H9 (cell line): ENCODE results near the gene PTPRF. TPM values are rescaled to one million over a fixed set of nuclear protein-coding genes. Genes with fewer than 3 reads are reported as not detected.
A peak's percentile ranks its signal among the peaks of the same experiment; 100 is the strongest.

Source experiments
- DNase-seq: peaks from one replicate; pipeline ENCODE4 v3.0.0-alpha.2; 2017
- H2AFZ ChIP-seq: one replicate; pipeline ENCODE4 v1.6.1; 2013; ENCODE audit warnings: mild to moderate bottlenecking, low read length, control low read depth, moderate library complexity
- H2AK5ac ChIP-seq: 2 replicates; pipeline ENCODE4 v1.6.1; 2013; ENCODE audit warnings: low read length, control low read depth, mixed read lengths; ENCODE audit not compliant: insufficient read length
- H2BK120ac ChIP-seq: one replicate; pipeline ENCODE4 v1.6.1; 2013; ENCODE audit warnings: low read depth, mild to moderate bottlenecking, low read length, control low read depth, inconsistent platforms; ENCODE audit not compliant: poor library complexity, severe bottlenecking
- H2BK12ac ChIP-seq: 2 replicates; pipeline ENCODE4 v1.6.1; 2013; ENCODE audit warnings: low read length, control low read depth, mixed read lengths, low read depth; ENCODE audit not compliant: insufficient read length
- H2BK15ac ChIP-seq: 2 replicates; pipeline ENCODE4 v1.6.1; 2013; ENCODE audit warnings: low read depth, low read length, control low read depth
- H2BK20ac ChIP-seq: one replicate; pipeline ENCODE4 v1.6.1; 2013; ENCODE audit warnings: low read depth, mild to moderate bottlenecking, low read length, control low read depth, inconsistent platforms; ENCODE audit not compliant: poor library complexity, severe bottlenecking
- H2BK5ac ChIP-seq: 2 replicates; pipeline ENCODE4 v1.6.1; 2013; ENCODE audit warnings: low read length, control low read depth, mixed read lengths; ENCODE audit not compliant: insufficient read length
- H3K14ac ChIP-seq: 2 replicates; pipeline ENCODE4 v1.6.1; 2013; ENCODE audit warnings: low read length, control low read depth; ENCODE audit not compliant: insufficient read depth
- H3K18ac ChIP-seq: 2 replicates; pipeline ENCODE4 v1.6.1; 2013; ENCODE audit warnings: low read depth, mild to moderate bottlenecking, mixed read lengths, low read length, control low read depth; ENCODE audit not compliant: insufficient read length
- H3K23ac ChIP-seq: 2 replicates; pipeline ENCODE4 v1.6.1; 2013; ENCODE audit warnings: low read length, control low read depth, mixed read lengths, low read depth; ENCODE audit not compliant: insufficient read length
- H3K23me2 ChIP-seq: 2 replicates; pipeline ENCODE4 v1.6.1; 2013; ENCODE audit warnings: low read depth, mild to moderate bottlenecking, mixed read lengths, low read length, control low read depth; ENCODE audit not compliant: insufficient read length, poor library complexity, severe bottlenecking
- H3K27ac ChIP-seq: 2 replicates; pipeline ENCODE4 v1.5.1; 2013; ENCODE audit warnings: low read length, control low read depth, mixed read lengths, low read depth; ENCODE audit not compliant: insufficient read length
- H3K27me3 ChIP-seq: 2 replicates; pipeline ENCODE4 v1.6.1; 2013; ENCODE audit warnings: low read length, control low read depth, inconsistent platforms; ENCODE audit not compliant: insufficient read depth
- H3K4ac ChIP-seq: 2 replicates; pipeline ENCODE4 v1.6.1; 2013; ENCODE audit warnings: low read depth, mild to moderate bottlenecking, control low read depth, inconsistent platforms, low read length, moderate library complexity
- H3K4me1 ChIP-seq: 2 replicates; pipeline ENCODE4 v1.6.1; 2013; ENCODE audit warnings: low read length, control low read depth, inconsistent platforms; ENCODE audit not compliant: insufficient read depth
- H3K4me2 ChIP-seq: 2 replicates; pipeline ENCODE4 v1.6.1; 2013; ENCODE audit warnings: low read length, control low read depth, mixed read lengths; ENCODE audit not compliant: insufficient read length, insufficient read depth
- H3K56ac ChIP-seq: 2 replicates; pipeline ENCODE4 v1.6.1; 2013; ENCODE audit warnings: low read depth, mild to moderate bottlenecking, mixed read lengths, low read length, control low read depth; ENCODE audit not compliant: insufficient read length
- H3K79me1 ChIP-seq: 2 replicates; pipeline ENCODE4 v1.6.1; 2013; ENCODE audit warnings: low read depth, mild to moderate bottlenecking, moderate library complexity, low read length, control low read depth, inconsistent platforms; ENCODE audit not compliant: insufficient read depth, poor library complexity, severe bottlenecking
- H3K79me2 ChIP-seq: 2 replicates; pipeline ENCODE4 v1.6.1; 2013; ENCODE audit warnings: low read length, control low read depth, inconsistent platforms; ENCODE audit not compliant: insufficient read depth
- H3K9ac ChIP-seq: 2 replicates; pipeline ENCODE4 v1.6.1; 2013; ENCODE audit warnings: low read length, control low read depth, mixed read lengths; ENCODE audit not compliant: insufficient read length; ENCODE audit errors: extremely low read depth
- H3K9me3 ChIP-seq: one replicate; pipeline ENCODE4 v1.6.1; 2013; ENCODE audit warnings: low read depth, low read length, inconsistent platforms; ENCODE audit not compliant: control insufficient read depth
- H3T11ph ChIP-seq: one replicate; pipeline ENCODE4 v1.6.1; 2013; ENCODE audit warnings: mild to moderate bottlenecking, low read length, control low read depth, inconsistent platforms
- H4K20me1 ChIP-seq: one replicate; pipeline ENCODE4 v1.6.1; 2013; ENCODE audit not compliant: control insufficient read depth, insufficient read length, insufficient read depth
- H4K5ac ChIP-seq: 2 replicates; pipeline ENCODE4 v1.6.1; 2013; ENCODE audit warnings: low read depth, mild to moderate bottlenecking, mixed read lengths, low read length, control low read depth; ENCODE audit not compliant: insufficient read length
- H4K8ac ChIP-seq: replicated peaks from 2 replicates; pipeline ENCODE4 v1.6.1; 2013; ENCODE audit warnings: low read length, control low read depth, mixed read lengths, low read depth; ENCODE audit not compliant: insufficient read length
- H4K91ac ChIP-seq: 2 replicates; pipeline ENCODE4 v1.6.1; 2013; ENCODE audit warnings: low read depth, mild to moderate bottlenecking, moderate library complexity, mixed read lengths, low read length, control low read depth; ENCODE audit not compliant: insufficient read length
- H3K27ac Mint-ChIP-seq, 3 experiments: 2 replicates in 2 of 3; 3 replicates in 1 of 3; pipeline ENCODE4 v1.8.0; 2020 to 2021; ENCODE audit warnings: mixed read lengths in 3 of 3, mild to moderate bottlenecking in 1 of 3, moderate library complexity in 1 of 3
- H3K27me3 Mint-ChIP-seq: 2 replicates; pipeline ENCODE4 v1.8.0; 2021; ENCODE audit warnings: low read depth, mild to moderate bottlenecking, moderate library complexity, mixed read lengths
- H3K36me3 Mint-ChIP-seq, 3 experiments: 2 replicates in 2 of 3; 3 replicates in 1 of 3; pipeline ENCODE4 v1.8.0; 2020 to 2021; ENCODE audit warnings: low read depth in 3 of 3, mixed read lengths in 3 of 3; ENCODE audit not compliant: insufficient read depth in 1 of 3
- H3K4me1 Mint-ChIP-seq, 2 experiments: 2 replicates each; pipeline ENCODE4 v1.8.0; 2020; ENCODE audit warnings: mixed read lengths in 2 of 2
- H3K4me3 Mint-ChIP-seq, 2 experiments: 2 replicates in 1 of 2; 3 replicates in 1 of 2; pipeline ENCODE4 v1.8.0; 2020 to 2021; ENCODE audit warnings: mild to moderate bottlenecking in 2 of 2, mixed read lengths in 2 of 2, moderate library complexity in 1 of 2
- H3K9me3 Mint-ChIP-seq, 2 experiments: 2 replicates in 1 of 2; 3 replicates in 1 of 2; pipeline ENCODE4 v1.8.0; 2020; ENCODE audit warnings: mild to moderate bottlenecking in 2 of 2, mixed read lengths in 2 of 2, moderate library complexity in 1 of 2
- CTCF ChIP-seq: fragments of 200-600 bp; sonication (generic); conservative IDR thresholded peaks from 3 replicates; pipeline ENCODE4 v1.8.0; 2021; ENCODE audit warnings: antibody characterized with exemption, mild to moderate bottlenecking
- WGBS: extraction: QIAGEN DNeasy Blood & Tissue Kit; methylation state at CpG from one replicate; pipeline ENCODE4 v1.1.7; 2013; ENCODE audit warnings: missing lambda C conversion rate, low lambda C conversion rate, mixed read lengths; ENCODE audit not compliant: insufficient read length; ENCODE audit errors: extremely low coverage; 5-methylcytosine and 5-hydroxymethylcytosine counted together
- total RNA-seq: library from RNA; stranded (reverse); gene quantifications from 2 replicates; pipeline ENCODE4 v1.2.1, GENCODE V29; 2021

Gene PTPRF
- total RNA-seq, 1 experiment from 2014 or later = 193 TPM

GRCh38 chr1:43602990-43603389, 72.3 kb downstream of the PTPRF start:
- no peak overlapping the region for H3K27ac ChIP-seq
- no peaks in the 10 kb centered on the region for H3K4me1 ChIP-seq
- DNase-seq = no peak
- H3K27me3 Mint-ChIP-seq = no peaks in the 10 kb centered on the region
- no peak overlapping the region for H2BK20ac ChIP-seq
- H3T11ph ChIP-seq = no peak overlapping the region
- no peak overlapping the region for H2BK5ac ChIP-seq
- H3K4me3 Mint-ChIP-seq = no peak overlapping the region
- H2BK15ac ChIP-seq = no peak overlapping the region
- H3K9ac ChIP-seq = no peak overlapping the region
- H3K27me3 ChIP-seq = no peaks in the 10 kb centered on the region
- H2AK5ac ChIP-seq = no peak overlapping the region
- H3K4me1 Mint-ChIP-seq = no peaks in the 10 kb centered on the region
- H3K4me2 ChIP-seq = no peak overlapping the region
- no CpG with 5 or more reads among the region's 10 CpGs for WGBS
- H3K79me1 ChIP-seq = no peaks in the 10 kb centered on the region
- H3K23ac ChIP-seq = no peak overlapping the region
- H3K36me3 Mint-ChIP-seq = peaks cover 17 to 64% (median 63%) of the 10 kb centered on the region in 3 experiments; a peak in 6 of 7 replicates
- no peaks in the 10 kb centered on the region for H3K9me3 Mint-ChIP-seq
- H3K27ac Mint-ChIP-seq = peak overlapping the region in 1 of 3 experiments; percentile 76; a peak in 1 of 7 replicates
- no peak overlapping the region for H3K56ac ChIP-seq
- no peak overlapping the region for H4K91ac ChIP-seq
- no peaks in the 10 kb centered on the region for H3K79me2 ChIP-seq
- H3K14ac ChIP-seq = no peak overlapping the region
- no peak for TF ChIP-seq CTCF
- H2BK12ac ChIP-seq = no peak overlapping the region
- no peak overlapping the region for H2AFZ ChIP-seq
- no peak overlapping the region for H3K4ac ChIP-seq
- H3K9me3 ChIP-seq = no peaks in the 10 kb centered on the region
- H4K8ac ChIP-seq = no peak overlapping the region
- no peak overlapping the region for H2BK120ac ChIP-seq
- H4K20me1 ChIP-seq = peaks cover 2% of the 10 kb centered on the region
- H4K5ac ChIP-seq = no peak overlapping the region
- no peak overlapping the region for H3K18ac ChIP-seq
- H3K23me2 ChIP-seq = no peaks in the 10 kb centered on the region
